NCI-H2029 (cell line): ENCODE results near the gene RALGAPB.
"Not testable (repeated sequence)": the region's sequence is repeated elsewhere in the genome, so short reads cannot be mapped to it uniquely, and the experiment has no call there.

ENCODE experiments used
- DNase-seq: peaks from one replicate; lab custom pipeline; 2025; lab: John Stamatoyannopoulos, UW

Gene RALGAPB

GRCh38 chr20:38472513-38473366, at the start of gene RALGAPB:
Gene RALGAPB (plus strand): TSS chr20:38472843. CDS start chr20:38488433, 15,590 bp downstream.
- peak; percentile 99 for DNase-seq

GRCh38 chr20:38423541-38423940, 49.1 kb upstream of the RALGAPB start:
- no peak for DNase-seq

- DNase-seq, result no peak
Observed at GRCh38 chr20:38424401-38424800, 48.2 kb upstream of the RALGAPB start.

- no peak for DNase-seq
Observed at GRCh38 chr20:38426006-38426897, 46.4 kb upstream of the RALGAPB start.

GRCh38 chr20:38427655-38428023, 45.0 kb upstream of the RALGAPB start:
- DNase-seq, result no peak

GRCh38 chr20:38428800-38429199, 43.8 kb upstream of the RALGAPB start:
- DNase-seq, result no peak

- no peak for DNase-seq
Observed at GRCh38 chr20:38429301-38429700, 43.3 kb upstream of the RALGAPB start.

- no peak for DNase-seq
Observed at GRCh38 chr20:38430679-38431325, 41.8 kb upstream of the RALGAPB start.

GRCh38 chr20:38432292-38432691, 40.4 kb upstream of the RALGAPB start:
- no peak for DNase-seq

GRCh38 chr20:38432870-38433269, 39.8 kb upstream of the RALGAPB start:
- not testable (repeated sequence) for DNase-seq

- DNase-seq, result no peak
Observed at GRCh38 chr20:38433304-38433972, 39.2 kb upstream of the RALGAPB start.

GRCh38 chr20:38434301-38434741, 38.3 kb upstream of the RALGAPB start:
- DNase-seq, result no peak

- DNase-seq, result peak; percentile 92
Observed at GRCh38 chr20:38434770-38435554, 37.7 kb upstream of the RALGAPB start, which contains the start of gene SNHG17. Gene SNHG17 (minus strand): TSS chr20:38435328.

GRCh38 chr20:38435555-38435939, 37.1 kb upstream of the RALGAPB start:
- no peak for DNase-seq

GRCh38 chr20:38437796-38438195, 34.8 kb upstream of the RALGAPB start:
- DNase-seq, result no peak

GRCh38 chr20:38441110-38441509, 31.5 kb upstream of the RALGAPB start:
- not testable (repeated sequence) for DNase-seq

GRCh38 chr20:38441916-38442315, 30.7 kb upstream of the RALGAPB start:
- DNase-seq, result no peak

- no peak for DNase-seq
Observed at GRCh38 chr20:38445381-38445796, 27.3 kb upstream of the RALGAPB start.

GRCh38 chr20:38445901-38446425, 26.7 kb upstream of the RALGAPB start:
- DNase-seq, result no peak

- peak; percentile 86 for DNase-seq
Observed at GRCh38 chr20:38446441-38447209, 26.0 kb upstream of the RALGAPB start.
